Measurements from ENCODE around the gene AARSD1.

The AARSD1 gene

GRCh38 chr17:42908872-42909700 is 55.2 kb downstream of the AARSD1 start:
- Histone ChIP-seq H3K4me3 (ENCODE audit: low read length) (no peak overlapping the region), H3K27ac (ENCODE audit: low read length) (no peak overlapping the region), H3K4me2 (ENCODE audit: low read length) (no peak overlapping the region), H3K9me3 (ENCODE audit: insufficient read depth, low read length) (no peaks in the 10 kb centered on the region), H2AFZ (ENCODE audit: low read depth, low read length) (no peak overlapping the region), H3K27me3 (ENCODE audit: low read depth, low read length) (peaks cover 35% of the 10 kb centered on the region), H3K79me2 (ENCODE audit: low read length) (no peaks in the 10 kb centered on the region), H3K36me3 (replicated peaks; ENCODE audit: low read depth, low read length) (no peaks in the 10 kb centered on the region), H3K4me1 (ENCODE audit: low read length) (no peaks in the 10 kb centered on the region), H4K20me1 (ENCODE audit: insufficient read depth, low read length) (no peaks in the 10 kb centered on the region), H3K9ac (ENCODE audit: low read length) (no peak overlapping the region)
- TF ChIP-seq EZH2phosphoT487 (IDR thresholded peaks at IDR 0.05; ENCODE audit: low read depth) (no peak), CTCF (IDR thresholded peaks at IDR 0.05; ENCODE audit: low read depth, low read length) (no peak)

- Histone ChIP-seq H3K79me2 (ENCODE audit: low read length) (no peaks in the 10 kb centered on the region), H3K4me2 (ENCODE audit: low read length) (no peak overlapping the region), H3K9ac (ENCODE audit: low read length) (no peak overlapping the region), H3K4me1 (ENCODE audit: low read length) (no peaks in the 10 kb centered on the region), H2AFZ (ENCODE audit: low read depth, low read length) (no peak overlapping the region), H3K27ac (ENCODE audit: low read length) (no peak overlapping the region), H3K36me3 (replicated peaks; ENCODE audit: low read depth, low read length) (no peaks in the 10 kb centered on the region), H3K27me3 (ENCODE audit: low read depth, low read length) (peaks cover 35% of the 10 kb centered on the region), H3K9me3 (ENCODE audit: insufficient read depth, low read length) (no peaks in the 10 kb centered on the region), H4K20me1 (ENCODE audit: insufficient read depth, low read length) (no peaks in the 10 kb centered on the region), H3K4me3 (ENCODE audit: low read length) (no peak overlapping the region)
- no peak for TF ChIP-seq CTCF (IDR thresholded peaks at IDR 0.05; ENCODE audit: low read depth, low read length)
- no peak for TF ChIP-seq EZH2phosphoT487 (IDR thresholded peaks at IDR 0.05; ENCODE audit: low read depth)
Measured at GRCh38 chr17:42906772-42907446, 57.3 kb downstream of the AARSD1 start.

GRCh38 chr17:42904110-42904469 is 60.2 kb downstream of the AARSD1 start:
- Histone ChIP-seq H3K9ac (ENCODE audit: low read length) (no peak overlapping the region), H3K27me3 (ENCODE audit: low read depth, low read length) (peaks cover 28% of the 10 kb centered on the region), H3K4me1 (ENCODE audit: low read length) (no peaks in the 10 kb centered on the region), H3K27ac (ENCODE audit: low read length) (no peak overlapping the region), H3K36me3 (replicated peaks; ENCODE audit: low read depth, low read length) (no peaks in the 10 kb centered on the region), H3K4me3 (ENCODE audit: low read length) (no peak overlapping the region), H2AFZ (ENCODE audit: low read depth, low read length) (no peak overlapping the region), H4K20me1 (ENCODE audit: insufficient read depth, low read length) (no peaks in the 10 kb centered on the region), H3K4me2 (ENCODE audit: low read length) (no peak overlapping the region), H3K79me2 (ENCODE audit: low read length) (no peaks in the 10 kb centered on the region), H3K9me3 (ENCODE audit: insufficient read depth, low read length) (no peaks in the 10 kb centered on the region)
- TF ChIP-seq EZH2phosphoT487 (IDR thresholded peaks at IDR 0.05; ENCODE audit: low read depth), result no peak
- no peak for TF ChIP-seq CTCF (IDR thresholded peaks at IDR 0.05; ENCODE audit: low read depth, low read length)

GRCh38 chr17:42901535-42902229 is 62.6 kb downstream of the AARSD1 start:
- H3K79me2 ChIP-seq (ENCODE audit: low read length), result no peaks in the 10 kb centered on the region
- H3K4me1 ChIP-seq (ENCODE audit: low read length), result no peaks in the 10 kb centered on the region
- no peaks in the 10 kb centered on the region for H4K20me1 ChIP-seq (ENCODE audit: insufficient read depth, low read length)
- no peak overlapping the region for H3K27ac ChIP-seq (ENCODE audit: low read length)
- peaks cover 12% of the 10 kb centered on the region; the same call in 1 of the 2 replicates for H3K27me3 ChIP-seq (ENCODE audit: low read depth, low read length)
- H3K4me3 ChIP-seq (ENCODE audit: low read length), result no peak overlapping the region
- H3K36me3 ChIP-seq (replicated peaks; ENCODE audit: low read depth, low read length), result no peaks in the 10 kb centered on the region
- no peak overlapping the region for H2AFZ ChIP-seq (ENCODE audit: low read depth, low read length)
- H3K9me3 ChIP-seq (ENCODE audit: insufficient read depth, low read length), result no peaks in the 10 kb centered on the region
- no peak overlapping the region for H3K9ac ChIP-seq (ENCODE audit: low read length)
- TF ChIP-seq CTCF (IDR thresholded peaks at IDR 0.05; ENCODE audit: low read depth, low read length) (no peak), EZH2phosphoT487 (IDR thresholded peaks at IDR 0.05; ENCODE audit: low read depth) (no peak)
- no peak overlapping the region for H3K4me2 ChIP-seq (ENCODE audit: low read length)
